ENCODE results near the gene OOSP4A.
"Not testable (repeated sequence)": the region's sequence is repeated elsewhere in the genome, so short reads cannot be mapped to it uniquely, and the experiment has no call there.

The OOSP4A gene

DNA sequence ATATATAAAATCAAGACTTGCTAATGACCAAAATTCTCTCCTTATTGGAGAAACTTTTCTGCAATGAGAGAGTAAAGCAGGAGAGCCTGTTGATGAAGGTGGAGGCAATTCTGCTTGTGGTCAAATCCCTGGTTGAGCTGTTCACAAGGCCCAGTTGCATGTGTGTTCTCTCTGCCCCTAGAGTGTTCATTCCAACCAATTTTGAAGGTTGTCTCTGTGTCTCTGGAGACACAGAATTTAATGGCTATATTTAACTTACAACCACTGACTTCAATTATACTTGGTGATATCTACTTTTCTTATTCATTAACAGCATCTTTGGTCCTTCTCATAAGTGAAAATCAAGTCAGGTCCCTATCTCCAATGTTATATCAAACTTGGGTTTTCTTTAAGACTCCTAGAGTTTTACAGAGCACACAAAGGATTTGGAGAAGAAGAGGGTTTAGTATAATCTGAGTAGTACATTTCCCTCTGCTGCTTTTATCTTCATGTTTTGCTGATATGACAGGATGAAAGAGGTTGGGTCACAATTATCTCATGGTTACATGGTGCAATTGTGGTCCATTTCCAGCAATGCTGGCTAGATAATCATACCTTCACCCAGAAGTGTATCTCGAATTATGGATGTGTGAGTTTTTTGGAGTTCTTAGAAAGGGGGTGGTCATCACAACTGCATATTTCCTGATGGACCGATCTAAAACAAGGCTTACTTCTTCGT lies 4.0 kb downstream of the OOSP4A start:
- TF ChIP-seq, protein P1, sequence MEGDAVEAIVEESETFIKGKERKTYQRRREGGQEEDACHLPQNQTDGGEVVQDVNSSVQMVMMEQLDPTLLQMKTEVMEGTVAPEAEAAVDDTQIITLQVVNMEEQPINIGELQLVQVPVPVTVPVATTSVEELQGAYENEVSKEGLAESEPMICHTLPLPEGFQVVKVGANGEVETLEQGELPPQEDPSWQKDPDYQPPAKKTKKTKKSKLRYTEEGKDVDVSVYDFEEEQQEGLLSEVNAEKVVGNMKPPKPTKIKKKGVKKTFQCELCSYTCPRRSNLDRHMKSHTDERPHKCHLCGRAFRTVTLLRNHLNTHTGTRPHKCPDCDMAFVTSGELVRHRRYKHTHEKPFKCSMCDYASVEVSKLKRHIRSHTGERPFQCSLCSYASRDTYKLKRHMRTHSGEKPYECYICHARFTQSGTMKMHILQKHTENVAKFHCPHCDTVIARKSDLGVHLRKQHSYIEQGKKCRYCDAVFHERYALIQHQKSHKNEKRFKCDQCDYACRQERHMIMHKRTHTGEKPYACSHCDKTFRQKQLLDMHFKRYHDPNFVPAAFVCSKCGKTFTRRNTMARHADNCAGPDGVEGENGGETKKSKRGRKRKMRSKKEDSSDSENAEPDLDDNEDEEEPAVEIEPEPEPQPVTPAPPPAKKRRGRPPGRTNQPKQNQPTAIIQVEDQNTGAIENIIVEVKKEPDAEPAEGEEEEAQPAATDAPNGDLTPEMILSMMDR (IDR thresholded peaks at IDR 0.05; ENCODE audit: control extremely low read depth, extremely low read depth, low read depth, missing control alignments) = no peak
- ChIA-PET POLR2A (no interaction called here), CTCF (no interaction called here)
- no peak for DNase-seq (ENCODE audit: extremely low spot score)

DNA sequence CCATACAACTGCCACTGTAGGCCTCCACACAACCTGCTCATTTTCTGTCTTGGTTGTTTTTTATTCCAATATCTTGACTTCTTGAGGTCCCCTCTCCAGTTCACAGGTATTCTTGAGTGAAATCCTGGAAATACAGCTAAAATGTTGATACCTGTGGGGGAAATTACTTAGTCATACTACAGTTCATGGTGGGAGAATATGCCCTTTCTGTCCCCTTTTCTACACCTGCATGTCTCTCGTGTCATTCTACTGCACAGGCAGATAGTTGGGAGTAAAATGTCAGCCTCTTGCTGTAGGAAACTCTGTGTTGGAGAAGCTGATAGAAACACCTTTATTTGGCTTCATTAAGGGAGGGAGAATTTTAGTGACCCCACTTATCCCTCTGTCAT lies 4.6 kb downstream of the OOSP4A start:
- DNase-seq (ENCODE audit: extremely low spot score) = no peak
- CTCF ChIA-PET = no interaction called here
- TF ChIP-seq, protein P1 (IDR thresholded peaks at IDR 0.05; ENCODE audit: control extremely low read depth, extremely low read depth, low read depth, missing control alignments) = no peak
- POLR2A ChIA-PET = no interaction called here

GRCh38 chr11:59973097-59973496 lies 9.3 kb downstream of the OOSP4A start:
- TF ChIP-seq, protein P1 (IDR thresholded peaks at IDR 0.05; ENCODE audit: control extremely low read depth, extremely low read depth, low read depth, missing control alignments) = no peak
- DNase-seq (ENCODE audit: extremely low spot score) = no peak
- ChIA-PET POLR2A (no interaction called here), CTCF (interaction anchor here (1.0 to 1.6 kb wide), 3 partner anchors 9 to 13 kb away, joined by 3 to 6 read pairs (median 3); partner anchors contain the start of gene OOSP4A)

- no peak for DNase-seq (ENCODE audit: extremely low spot score)
- ChIA-PET POLR2A (no interaction called here), CTCF (no interaction called here)
- TF ChIP-seq, protein P1 (IDR thresholded peaks at IDR 0.05; ENCODE audit: control extremely low read depth, extremely low read depth, low read depth, missing control alignments) = no peak
These were observed 17.4 kb downstream of the OOSP4A start for GRCh38 chr11:59981106-59981770.

DNA sequence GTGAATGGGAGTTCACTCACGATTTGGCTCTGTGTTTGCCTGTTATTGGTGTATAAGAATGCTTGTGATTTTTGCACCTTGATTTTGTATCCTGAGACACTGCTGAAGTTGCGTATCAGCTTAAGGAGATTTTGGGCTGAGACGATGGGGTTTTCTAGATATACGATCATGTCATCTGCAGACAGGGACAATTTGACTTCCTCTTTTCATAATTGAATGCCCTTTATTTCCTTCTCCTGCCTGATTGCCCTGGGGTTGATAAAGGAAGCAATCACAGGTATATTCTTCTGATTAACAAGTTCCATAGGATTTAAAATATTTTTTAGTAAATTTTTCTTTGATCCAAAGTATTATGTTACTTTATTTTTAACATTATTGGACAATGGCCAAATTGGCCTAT lies 18.2 kb downstream of the OOSP4A start:
- DNase-seq (ENCODE audit: extremely low spot score); POLR2A ChIA-PET; CTCF ChIA-PET: not testable (repeated sequence)

GRCh38 chr11:59983212-59983611 lies 19.4 kb downstream of the OOSP4A start:
- no peak for DNase-seq (ENCODE audit: extremely low spot score)
- TF ChIP-seq, protein P1 (IDR thresholded peaks at IDR 0.05; ENCODE audit: control extremely low read depth, extremely low read depth, low read depth, missing control alignments) = no peak
- ChIA-PET CTCF (interaction anchor here (1.1 to 1.4 kb wide), 3 partner anchors 12 to 48 kb away, joined by 3 read pairs; no protein-coding TSS in a partner anchor), POLR2A (no interaction called here)

DNA sequence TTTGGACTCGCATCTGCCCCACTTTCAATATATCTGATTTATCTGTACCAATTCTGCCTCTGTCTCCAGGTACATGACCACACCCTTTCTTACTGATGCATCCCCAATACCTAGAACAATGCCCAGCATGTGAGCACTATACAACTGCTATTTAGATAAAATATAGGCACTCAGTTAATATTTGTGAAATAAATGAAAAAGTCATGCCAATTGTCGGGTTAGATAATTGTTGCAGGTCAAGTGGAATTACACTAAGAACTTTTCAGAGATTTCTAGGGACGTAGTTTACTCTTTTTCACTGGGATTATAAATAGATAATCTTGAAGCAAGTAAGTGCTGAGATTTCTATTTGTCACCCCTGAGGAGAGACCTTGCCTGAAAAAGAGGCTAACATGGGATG lies 20.5 kb downstream of the OOSP4A start:
- TF ChIP-seq, protein P1 (IDR thresholded peaks at IDR 0.05; ENCODE audit: control extremely low read depth, extremely low read depth, low read depth, missing control alignments) = no peak
- ChIA-PET POLR2A (no interaction called here), CTCF (interaction anchor here (1.2 kb wide), 1 partner anchor 11 kb away, joined by 3 read pairs; no protein-coding TSS in a partner anchor)
- DNase-seq (ENCODE audit: extremely low spot score) = no peak
